Lower lobe of right lung (tissue), 2 donors: ENCODE measurements around the gene ACAA2. TPM values are rescaled to one million over a fixed set of nuclear protein-coding genes. Genes with fewer than 3 reads are reported as not detected.

ENCODE experiments used
- ATAC-seq, 2 donors: fragments of 200-7000 bp; cut with Tn5 transposase; one replicate each; pipeline ENCODE4 v1.9.1; 2020 to 2022; ENCODE audit warnings: mild to moderate bottlenecking in 2 of 2, moderate library complexity in 2 of 2
- DNase-seq: peaks from one replicate; pipeline ENCODE4 v3.0.0-alpha.2; 2020
- H3K27ac ChIP-seq: fragments of 200-600 bp; one replicate; pipeline ENCODE4 v1.8.0; 2022
- H3K27me3 ChIP-seq: fragments of 200-600 bp; one replicate; pipeline ENCODE4 v1.8.0; 2022; ENCODE audit warnings: low read depth
- H3K36me3 ChIP-seq: fragments of 200-600 bp; one replicate; pipeline ENCODE4 v1.8.0; 2022; ENCODE audit warnings: mild to moderate bottlenecking
- H3K4me1 ChIP-seq: fragments of 200-600 bp; one replicate; pipeline ENCODE4 v1.8.0; 2022
- H3K4me3 ChIP-seq: fragments of 200-600 bp; one replicate; pipeline ENCODE4 v1.8.0; 2022; ENCODE audit warnings: mild to moderate bottlenecking
- H3K9me3 ChIP-seq: fragments of 200-600 bp; one replicate; pipeline ENCODE4 v1.8.0; 2022
- CTCF ChIP-seq: fragments of 200-600 bp; IDR thresholded peaks from one replicate; pipeline ENCODE4 v1.8.0; 2022; ENCODE audit warnings: antibody characterized with exemption, mild to moderate bottlenecking
- intact Hi-C: fragments of 100-400 bp; cut with DNase I; formaldehyde crosslinking; loops from one replicate; pipeline ENCODE4 v1.11.0; 2022
- total RNA-seq: library from RNA; stranded (reverse); fragmentation: NEBNext Ultra II Directional; extraction: Animal tissue kit (Norgen Biotek cat#: 25700); gene quantifications from one replicate; pipeline ENCODE4 v1.2.1, GENCODE V29; 2021
- donor health status: DM: no; HTN: yes; CAD: no; lungs with severe emphysema.

ACAA2 gene
- total RNA-seq, 1 donor from 2014 or later = 71.3 TPM

GRCh38 chr18:49817947-49818346 lies 4.6 kb upstream of the ACAA2 start:
- no peak for ATAC-seq
- intact Hi-C loops = no loop called here
- no peak for DNase-seq

GRCh38 chr18:49815927-49816326 lies 2.6 kb upstream of the ACAA2 start:
- H3K27me3 ChIP-seq = no peaks in the 10 kb centered on the region
- no peak for DNase-seq
- no peaks in the 10 kb centered on the region for H3K36me3 ChIP-seq
- ATAC-seq = no peak
- peaks cover 34% of the 10 kb centered on the region for H3K4me1 ChIP-seq
- TF ChIP-seq CTCF = no peak
- H3K27ac ChIP-seq = no peak overlapping the region
- H3K4me3 ChIP-seq = no peak overlapping the region
- intact Hi-C loops = no loop called here
- no peaks in the 10 kb centered on the region for H3K9me3 ChIP-seq

More at GRCh38 chr18:49817947-49818346, 4.6 kb upstream of the ACAA2 start:
- no peaks in the 10 kb centered on the region for H3K36me3 ChIP-seq
- H3K4me1 ChIP-seq = peaks cover 14% of the 10 kb centered on the region
- no peaks in the 10 kb centered on the region for H3K27me3 ChIP-seq
- H3K27ac ChIP-seq = no peak overlapping the region
- TF ChIP-seq CTCF = no peak
- H3K4me3 ChIP-seq = no peak overlapping the region
- no peaks in the 10 kb centered on the region for H3K9me3 ChIP-seq

- Histone ChIP-seq H3K27me3 (no peaks in the 10 kb centered on the region), H3K4me3 (peak overlapping the region; percentile 88), H3K4me1 (peaks cover 35% of the 10 kb centered on the region), H3K36me3 (no peaks in the 10 kb centered on the region), H3K27ac (peak overlapping the region; percentile 99), H3K9me3 (no peaks in the 10 kb centered on the region)
- no peak for DNase-seq
- no peak for TF ChIP-seq CTCF
- intact Hi-C loops = no loop called here
- ATAC-seq = peak; percentile 72 to 76
Measured at GRCh38 chr18:49814147-49814499, 790 bp upstream of the ACAA2 start.

DNA sequence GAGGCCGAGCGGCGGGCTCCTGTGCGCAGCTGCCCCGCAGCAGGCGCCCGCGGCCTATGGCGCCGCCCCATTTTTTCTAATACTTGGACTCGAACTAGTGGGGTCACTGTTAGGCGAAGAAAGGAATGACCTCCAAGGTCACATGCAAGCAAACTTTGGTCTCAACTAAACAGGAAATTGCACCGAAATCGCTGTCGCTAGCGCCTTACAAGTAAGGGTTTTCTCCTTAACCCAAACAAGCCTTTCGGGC lies 339 bp downstream of the ACAA2 start:
- no peaks in the 10 kb centered on the region for H3K9me3 ChIP-seq
- H3K27ac ChIP-seq = peak overlapping the region; percentile 99
- intact Hi-C loops = no loop called here
- no peaks in the 10 kb centered on the region for H3K36me3 ChIP-seq
- H3K4me1 ChIP-seq = peaks cover 35% of the 10 kb centered on the region
- H3K4me3 ChIP-seq = peak overlapping the region; percentile 88
- DNase-seq (peak; percentile 69), ATAC-seq (peak; percentile 57 to 63)
- no peaks in the 10 kb centered on the region for H3K27me3 ChIP-seq
- TF ChIP-seq CTCF = no peak

DNA sequence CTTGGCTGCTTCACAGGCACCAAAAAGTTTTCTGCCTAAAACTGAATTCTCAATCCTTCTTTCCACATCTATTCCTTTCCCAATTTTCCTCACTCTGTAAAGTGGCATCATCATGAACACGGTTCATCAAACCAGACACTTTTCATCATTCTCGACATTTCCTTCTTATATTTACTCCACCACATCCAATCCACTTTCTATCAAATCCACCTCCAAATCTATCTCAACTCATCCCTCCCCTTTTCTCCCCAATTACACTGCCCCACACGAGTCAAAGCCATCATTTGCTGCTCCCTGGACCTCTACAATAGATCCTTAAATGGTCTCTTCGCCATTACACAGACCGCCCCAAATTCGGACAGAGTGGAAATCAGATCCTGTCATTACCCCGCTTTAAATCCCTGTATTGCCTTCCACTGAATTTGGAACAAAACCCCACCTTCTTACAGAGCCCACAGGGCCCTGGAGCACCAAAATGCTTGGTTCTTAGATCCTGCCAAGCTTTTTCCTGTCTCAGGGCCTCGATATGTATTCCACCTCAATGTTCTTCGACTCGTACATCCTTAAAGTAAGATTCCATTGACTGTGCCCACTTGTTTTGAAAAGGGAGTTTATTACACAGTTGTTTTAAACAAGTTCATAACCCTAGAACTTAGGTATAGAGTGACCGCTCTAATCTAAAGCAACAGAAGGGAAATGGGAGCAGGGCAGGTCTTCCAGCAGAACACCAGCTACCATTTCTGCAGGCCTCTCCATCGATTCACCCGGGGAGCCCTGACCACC lies 856 bp downstream of the ACAA2 start:
- Histone ChIP-seq H3K4me3 (peak overlapping the region; percentile 88), H3K36me3 (no peaks in the 10 kb centered on the region), H3K27ac (peak overlapping the region; percentile 99), H3K9me3 (no peaks in the 10 kb centered on the region), H3K27me3 (no peaks in the 10 kb centered on the region), H3K4me1 (peaks cover 35% of the 10 kb centered on the region)
- ATAC-seq (no peak), DNase-seq (no peak)
- intact Hi-C loops = no loop called here
- no peak for TF ChIP-seq CTCF
